ENCODE results near the gene TSPO2.
"Not testable (repeated sequence)": the region's sequence is repeated elsewhere in the genome, so short reads cannot be mapped to it uniquely, and the experiment has no call there.

Gene TSPO2

GRCh38 chr6:41000248-41000647 lies 42.0 kb upstream of the TSPO2 start:
- no peak for DNase-seq (ENCODE audit: low read depth, low spot score)
- in situ Hi-C loops (cut with HindIII; ENCODE audit: low sequenced_read_pairs): no loop called here
- H3K4me3 ChIP-seq (ENCODE audit: low read depth, low read length): no peak overlapping the region
- no peak for TF ChIP-seq CTCF (IDR thresholded peaks at IDR 0.05; ENCODE audit: low read depth, low read length)

- no peak overlapping the region for H3K4me3 ChIP-seq (ENCODE audit: low read depth, low read length)
- no peak for DNase-seq (ENCODE audit: low read depth, low spot score)
- no peak for TF ChIP-seq CTCF (IDR thresholded peaks at IDR 0.05; ENCODE audit: low read depth, low read length)
- in situ Hi-C loops (cut with HindIII; ENCODE audit: low sequenced_read_pairs): no loop called here
Observed at GRCh38 chr6:41002168-41002567, 40.1 kb upstream of the TSPO2 start.

- in situ Hi-C loops (cut with HindIII; ENCODE audit: low sequenced_read_pairs); H3K4me3 ChIP-seq (ENCODE audit: low read depth, low read length): not testable (repeated sequence)
- DNase-seq (ENCODE audit: low read depth, low spot score): peak; percentile 54
- TF ChIP-seq CTCF (IDR thresholded peaks at IDR 0.05; ENCODE audit: low read depth, low read length): peak; percentile 55
Observed at GRCh38 chr6:41006217-41006616, 36.0 kb upstream of the TSPO2 start.

- H3K4me3 ChIP-seq (ENCODE audit: low read depth, low read length); DNase-seq (ENCODE audit: low read depth, low spot score); in situ Hi-C loops (cut with HindIII; ENCODE audit: low sequenced_read_pairs): not testable (repeated sequence)
Observed at GRCh38 chr6:41006980-41007379, 35.3 kb upstream of the TSPO2 start.

GRCh38 chr6:41008011-41008410 lies 34.3 kb upstream of the TSPO2 start:
- H3K4me3 ChIP-seq (ENCODE audit: low read depth, low read length): no peak overlapping the region
- in situ Hi-C loops (cut with HindIII; ENCODE audit: low sequenced_read_pairs): no loop called here
- DNase-seq (ENCODE audit: low read depth, low spot score): no peak
- TF ChIP-seq CTCF (IDR thresholded peaks at IDR 0.05; ENCODE audit: low read depth, low read length): no peak

- no peak for TF ChIP-seq CTCF (IDR thresholded peaks at IDR 0.05; ENCODE audit: low read depth, low read length)
- DNase-seq (ENCODE audit: low read depth, low spot score): no peak
- in situ Hi-C loops (cut with HindIII; ENCODE audit: low sequenced_read_pairs): no loop called here
- no peak overlapping the region for H3K4me3 ChIP-seq (ENCODE audit: low read depth, low read length)
Observed at GRCh38 chr6:41009669-41010068, 32.6 kb upstream of the TSPO2 start.

- no peak overlapping the region for H3K4me3 ChIP-seq (ENCODE audit: low read depth, low read length)
- no peak for DNase-seq (ENCODE audit: low read depth, low spot score)
- no peak for TF ChIP-seq CTCF (IDR thresholded peaks at IDR 0.05; ENCODE audit: low read depth, low read length)
- in situ Hi-C loops (cut with HindIII; ENCODE audit: low sequenced_read_pairs): no loop called here
Observed at GRCh38 chr6:41011673-41012072, 30.6 kb upstream of the TSPO2 start.

All from astrocyte of the spinal cord (primary cell).